Placental epithelial cell (primary cell): ENCODE data around the gene ARVCF. TPM values are rescaled to one million over a fixed set of nuclear protein-coding genes. Genes with fewer than 3 reads are reported as not detected.

Experiments
- small RNA-seq: library from RNA; depleted of rRNA; stranded (forward); fragments of <200 nt; gene quantifications from one replicate; pipeline ENCODE3, GENCODE V24; 2012
- total RNA-seq: library from RNA; depleted of rRNA; stranded (reverse); fragments of >200 nt; gene quantifications from 2 replicates; pipeline ENCODE4 v1.2.3, GENCODE V29; 2012

ARVCF gene
- 5.9 and 13.6 TPM in 2 replicates for total RNA-seq

GRCh38 chr22:20016734-20017621, at the start of gene ARVCF:
Gene ARVCF, minus strand, starts transcription at chr22:20016823. Its CDS starts 26,029 bp downstream, at chr22:19990794.

DNA sequence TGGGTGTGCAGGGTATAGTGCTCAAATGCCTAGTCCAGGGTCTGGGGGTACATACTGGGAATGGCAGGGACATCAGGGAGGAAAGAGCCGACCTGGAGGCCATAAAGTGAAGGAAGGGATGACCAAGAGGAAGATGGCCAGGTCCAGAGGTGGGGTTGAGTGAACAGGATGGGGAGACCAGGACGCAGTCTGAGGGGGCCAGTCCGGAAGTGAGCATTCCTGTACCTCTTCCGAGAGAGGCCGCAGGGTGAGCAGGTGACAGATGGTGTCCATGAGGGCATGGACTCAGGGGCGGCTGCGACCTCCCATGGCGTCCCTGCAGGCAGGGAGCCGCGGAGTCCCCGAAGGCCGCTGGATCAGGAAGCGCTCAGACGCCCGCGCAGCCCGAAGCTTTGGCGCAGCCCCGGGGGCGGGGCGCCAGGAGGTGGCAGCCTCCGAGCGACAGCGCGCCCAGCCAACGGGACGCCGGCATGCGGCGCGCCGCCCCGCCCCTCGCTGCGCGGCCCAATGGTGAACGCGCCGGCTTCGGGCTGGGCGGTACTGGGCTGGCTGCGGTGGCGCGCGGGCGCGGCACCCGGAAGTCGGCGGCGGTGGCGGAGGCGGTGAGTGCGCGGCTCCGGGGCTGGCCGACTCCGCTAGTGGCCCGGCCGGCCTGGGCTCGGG, 4.0 kb upstream of the ARVCF start, which contains the start of gene TANGO2:
TANGO2 (plus strand) TSS at position 578 of the 663 bp plus-strand sequence. CDS start 15,689 bp downstream, outside the sequence.

GRCh38 chr22:19941365-19942082, 75.1 kb downstream of the ARVCF start, which contains the start of the genes COMT and TXNRD2:
Gene COMT, plus strand, starts transcription at chr22:19941772. Its CDS starts 20,755 bp downstream, at chr22:19962527.
Gene TXNRD2, minus strand, starts transcription at chr22:19941818. Its CDS starts 15 bp downstream, at chr22:19941803.

Small RNA genes within 50 kb of the gene (small RNA-seq; reads per million reads assigned to genes)
- 94.3 reads per million, percentile 98 among the genes with 10 or more reads in this experiment for gene MIR185

Other genes with a start within 250 kb of the ARVCF start
- gene GNB1L, start 161.9 kb downstream of the ARVCF start, total RNA-seq: 4.7 and 11.2 TPM in 2 replicates
- 16.1 and 37.7 TPM in 2 replicates for gene RTL10, start 161.9 kb downstream of the ARVCF start, total RNA-seq
- 192 and 306 TPM in 2 replicates for gene COMT, start 75.1 kb downstream of the ARVCF start, total RNA-seq
- gene TXNRD2, start 75.0 kb downstream of the ARVCF start, total RNA-seq: 21.6 and 30.7 TPM in 2 replicates
- 19.6 and 45.2 TPM in 2 replicates for gene TANGO2, start 4.3 kb upstream of the ARVCF start, total RNA-seq
- 28.0 and 44.8 TPM in 2 replicates for gene DGCR8, start 63.4 kb upstream of the ARVCF start, total RNA-seq
- 92.3 and 142 TPM in 2 replicates for gene RANBP1, start 99.3 kb upstream of the ARVCF start, total RNA-seq
- 52.6 and 56.0 TPM in 2 replicates for gene TRMT2A, start 100.4 kb upstream of the ARVCF start, total RNA-seq
- 8.9 and 12.6 TPM in 2 replicates for gene ZDHHC8, start 115.0 kb upstream of the ARVCF start, total RNA-seq
- not detected in 2 replicates for gene CCDC188, start 134.2 kb upstream of the ARVCF start, total RNA-seq